GM21576 (cell line): ENCODE measurements around the gene MAP7.

Experiments
- ATAC-seq: cut with Tn5 transposase; IDR thresholded peaks from one replicate; pipeline ENCODE4 v1.9.1; 2021; ENCODE audit warnings: mild to moderate bottlenecking, moderate library complexity; ENCODE audit not compliant: unreplicated experiment

The MAP7 gene

GRCh38 chr6:136533487-136533886, 16.7 kb downstream of the MAP7 start:
- ATAC-seq, result no peak

- no peak for ATAC-seq
Observed at GRCh38 chr6:136532030-136532429, 18.2 kb downstream of the MAP7 start.

GRCh38 chr6:136529710-136530109, 20.5 kb downstream of the MAP7 start:
- ATAC-seq, result no peak

- no peak for ATAC-seq
Observed at GRCh38 chr6:136528477-136528876, 21.7 kb downstream of the MAP7 start.

- ATAC-seq, result no peak
Observed at GRCh38 chr6:136527831-136528230, 22.4 kb downstream of the MAP7 start.

- no peak for ATAC-seq
Observed at GRCh38 chr6:136526937-136527336, 23.3 kb downstream of the MAP7 start.

GRCh38 chr6:136526196-136526930, 23.9 kb downstream of the MAP7 start:
- no peak for ATAC-seq

GRCh38 chr6:136525586-136526195, 24.5 kb downstream of the MAP7 start:
- no peak for ATAC-seq

- ATAC-seq, result no peak
Observed at GRCh38 chr6:136524936-136525413, 25.2 kb downstream of the MAP7 start.

- no peak for ATAC-seq
Observed at GRCh38 chr6:136524339-136524935, 25.8 kb downstream of the MAP7 start.

GRCh38 chr6:136523196-136523595, 27.0 kb downstream of the MAP7 start:
- no peak for ATAC-seq

GRCh38 chr6:136522636-136523035, 27.6 kb downstream of the MAP7 start:
- no peak for ATAC-seq

GRCh38 chr6:136521911-136522310, 28.3 kb downstream of the MAP7 start:
- ATAC-seq, result no peak

GRCh38 chr6:136521427-136521826, 28.8 kb downstream of the MAP7 start:
- ATAC-seq, result no peak

GRCh38 chr6:136520517-136520916, 29.7 kb downstream of the MAP7 start:
- ATAC-seq, result no peak

- ATAC-seq, result no peak
Observed at GRCh38 chr6:136517582-136517981, 32.6 kb downstream of the MAP7 start.

GRCh38 chr6:136517002-136517401, 33.2 kb downstream of the MAP7 start:
- no peak for ATAC-seq

- ATAC-seq, result no peak
Observed at GRCh38 chr6:136514591-136514990, 35.6 kb downstream of the MAP7 start.

GRCh38 chr6:136511926-136512325, 38.3 kb downstream of the MAP7 start:
- no peak for ATAC-seq

GRCh38 chr6:136511397-136511796, 38.8 kb downstream of the MAP7 start:
- ATAC-seq, result no peak

- ATAC-seq, result no peak
Observed at GRCh38 chr6:136510782-136511181, 39.4 kb downstream of the MAP7 start.

- ATAC-seq, result no peak
Observed at GRCh38 chr6:136510299-136510698, 39.9 kb downstream of the MAP7 start.
